ENCODE measurements around the gene WFDC13.

Gene WFDC13

DNA sequence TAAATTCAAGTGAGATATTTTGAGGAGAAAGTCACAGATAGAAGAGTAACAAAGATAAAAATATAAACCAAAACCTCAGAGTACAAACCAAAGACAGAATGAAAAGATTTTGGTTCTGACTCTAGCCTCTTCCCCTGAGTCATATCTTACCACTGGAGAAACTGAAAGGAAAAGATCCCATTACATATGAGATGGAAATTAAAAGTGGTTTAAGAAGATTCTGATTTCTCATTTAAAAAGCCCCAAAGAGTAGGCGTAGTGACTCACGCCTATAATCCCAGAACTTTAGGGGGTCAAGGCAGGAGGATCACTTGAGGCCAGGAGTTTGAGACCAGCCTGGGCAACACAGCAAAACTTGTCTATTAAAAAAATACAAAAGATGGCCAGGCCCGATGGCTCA is 50.9 kb downstream of the WFDC13 start:
- no peak for DNase-seq
- in situ Hi-C loops (cut with HindIII; ENCODE audit: low pct_ligation_motif_present, low pct_unique_long_range_greater_than_20kb, low sequenced_read_pairs), result no loop called here

DNA sequence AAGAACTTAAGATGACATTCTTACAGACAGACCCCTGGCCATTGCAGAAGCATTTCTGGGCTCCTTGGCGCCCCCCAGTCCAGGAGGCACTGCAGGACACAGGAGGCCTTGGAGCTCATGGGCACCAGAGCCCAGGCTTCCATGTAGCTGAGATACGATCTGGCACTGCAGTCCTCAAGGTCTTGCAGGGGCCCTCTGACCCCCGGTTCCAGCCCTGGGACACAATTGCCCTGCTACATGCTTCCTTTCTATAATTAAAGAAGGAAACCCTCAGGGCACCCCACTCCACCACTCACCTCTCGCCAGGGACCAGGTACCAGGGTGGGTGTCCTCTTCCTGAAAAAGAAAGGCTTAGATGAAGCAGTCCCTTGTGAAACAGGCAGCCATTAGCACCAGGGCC is 56.3 kb downstream of the WFDC13 start:
- in situ Hi-C loops (cut with HindIII; ENCODE audit: low pct_ligation_motif_present, low pct_unique_long_range_greater_than_20kb, low sequenced_read_pairs), result no loop called here
- no peak for DNase-seq
